NCI-H345 treated with DMSO at 0.1 percent for 48 hours (cell line): ENCODE data around the gene AMPD2.
"Not testable (repeated sequence)": the region's sequence is repeated elsewhere in the genome, so short reads cannot be mapped to it uniquely, and the experiment has no call there.

ENCODE experiments used
- DNase-seq: peaks from one replicate; lab custom pipeline; 2025; ENCODE audit not compliant: unreplicated experiment; lab: John Stamatoyannopoulos, UW

Gene AMPD2

GRCh38 chr1:109649491-109649914, 29.9 kb downstream of the AMPD2 start:
- DNase-seq = no peak

- no peak for DNase-seq
Measured at GRCh38 chr1:109650609-109651008, 31.0 kb downstream of the AMPD2 start.

GRCh38 chr1:109652402-109652801, 32.8 kb downstream of the AMPD2 start:
- DNase-seq = no peak

DNA sequence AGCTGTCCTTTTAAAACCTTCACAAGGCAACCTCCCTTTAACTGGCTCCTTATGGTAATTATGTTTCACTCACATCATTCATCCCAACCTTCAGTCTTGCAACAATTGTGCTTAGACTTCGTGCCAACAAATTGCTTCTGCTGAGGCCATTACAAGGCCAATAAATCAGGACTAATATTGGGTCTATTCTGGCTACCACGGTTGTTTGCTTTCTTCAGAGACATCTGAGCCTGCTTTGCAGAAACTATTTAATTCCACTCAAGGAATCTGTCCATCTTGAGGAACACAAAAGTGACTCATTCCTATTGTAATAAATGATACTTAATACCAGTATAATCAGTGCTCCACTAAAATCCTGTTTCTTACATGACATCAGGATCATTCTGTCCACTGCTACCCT, 33.7 kb downstream of the AMPD2 start:
- DNase-seq = no peak

DNA sequence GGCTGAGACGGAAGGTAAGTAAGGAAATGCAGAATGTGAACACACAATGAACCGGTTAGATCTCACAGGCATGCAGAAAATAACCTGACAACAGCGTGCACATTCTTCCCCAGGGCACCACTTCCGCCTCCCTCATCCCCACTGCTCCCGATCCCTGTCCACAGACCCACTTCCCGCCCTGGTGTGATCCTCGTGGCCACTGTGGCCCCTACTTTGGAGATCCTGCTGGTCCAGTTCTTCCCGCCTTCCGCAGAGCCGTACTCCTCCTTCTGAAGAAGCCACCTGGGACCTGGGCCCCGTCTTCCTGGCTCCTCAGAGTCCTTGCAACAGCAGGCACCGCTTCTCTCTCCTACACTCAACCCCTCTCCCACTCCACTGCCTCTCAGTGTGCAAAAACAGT, 34.9 kb downstream of the AMPD2 start:
- DNase-seq = no peak

DNA sequence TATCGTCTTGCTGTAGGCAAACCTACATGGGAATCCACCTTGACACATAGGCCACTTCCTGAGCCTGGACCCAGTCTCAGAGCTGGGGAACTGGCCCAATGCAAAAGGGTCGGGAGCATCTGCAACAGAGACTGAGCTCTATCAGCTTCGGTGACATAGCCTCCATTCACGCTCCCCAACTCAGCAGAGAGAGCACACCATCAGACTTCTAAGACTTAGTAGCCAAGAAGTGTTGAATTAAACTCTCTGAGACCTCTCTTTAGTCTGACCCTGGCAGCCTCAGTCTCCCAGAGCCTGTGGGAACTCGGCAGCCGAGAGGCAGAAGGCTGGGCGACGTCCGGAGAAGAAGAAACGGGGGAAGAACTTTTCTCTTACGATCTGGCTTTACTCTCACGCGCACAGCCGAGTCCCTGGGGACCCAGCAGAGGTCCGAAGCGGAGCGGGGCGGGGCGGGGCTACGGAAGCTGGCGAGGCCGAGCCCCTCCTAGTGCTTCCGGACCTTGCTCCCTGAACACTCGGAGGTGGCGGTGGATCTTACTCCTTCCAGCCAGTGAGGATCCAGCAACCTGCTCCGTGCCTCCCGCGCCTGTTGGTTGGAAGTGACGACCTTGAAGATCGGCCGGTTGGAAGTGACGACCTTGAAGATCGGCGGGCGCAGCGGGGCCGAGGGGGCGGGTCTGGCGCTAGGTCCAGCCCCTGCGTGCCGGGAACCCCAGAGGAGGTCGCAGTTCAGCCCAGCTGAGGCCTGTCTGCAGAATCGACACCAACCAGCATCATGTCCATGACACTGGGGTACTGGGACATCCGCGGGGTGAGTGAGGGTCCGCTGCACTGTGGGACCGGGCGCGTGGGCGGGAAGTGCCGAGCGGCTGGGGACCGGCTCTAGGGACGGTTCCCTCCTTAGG, 36.2 kb downstream of the AMPD2 start, which contains the start of gene GSTM4:
TSS of gene GSTM4 (plus strand) at position 485 of the 905 bp plus-strand sequence. CDS start at position 776, 291 bp downstream.
- peak; percentile 46 for DNase-seq

GRCh38 chr1:109657395-109657794, 37.8 kb downstream of the AMPD2 start:
- DNase-seq = no peak

DNA sequence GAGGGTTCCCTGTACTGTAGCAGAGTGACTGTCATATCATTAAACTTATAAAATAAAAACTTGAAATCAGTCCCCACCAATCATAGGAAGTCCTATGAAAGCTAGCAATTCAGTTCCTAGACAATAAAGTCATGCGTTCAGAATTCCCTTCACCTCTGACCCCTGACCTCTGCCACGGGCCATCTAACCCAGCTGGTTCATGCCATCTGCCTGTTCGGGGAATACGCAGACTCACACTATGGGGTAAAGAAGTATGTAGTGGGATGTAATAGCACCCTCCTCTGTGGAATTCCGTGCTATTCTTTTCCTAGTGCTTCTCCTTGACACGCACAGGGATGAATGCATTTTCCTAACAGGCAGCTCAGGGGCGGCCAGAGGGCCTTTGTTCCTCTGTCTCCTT, 38.3 kb downstream of the AMPD2 start:
- no peak for DNase-seq

DNA sequence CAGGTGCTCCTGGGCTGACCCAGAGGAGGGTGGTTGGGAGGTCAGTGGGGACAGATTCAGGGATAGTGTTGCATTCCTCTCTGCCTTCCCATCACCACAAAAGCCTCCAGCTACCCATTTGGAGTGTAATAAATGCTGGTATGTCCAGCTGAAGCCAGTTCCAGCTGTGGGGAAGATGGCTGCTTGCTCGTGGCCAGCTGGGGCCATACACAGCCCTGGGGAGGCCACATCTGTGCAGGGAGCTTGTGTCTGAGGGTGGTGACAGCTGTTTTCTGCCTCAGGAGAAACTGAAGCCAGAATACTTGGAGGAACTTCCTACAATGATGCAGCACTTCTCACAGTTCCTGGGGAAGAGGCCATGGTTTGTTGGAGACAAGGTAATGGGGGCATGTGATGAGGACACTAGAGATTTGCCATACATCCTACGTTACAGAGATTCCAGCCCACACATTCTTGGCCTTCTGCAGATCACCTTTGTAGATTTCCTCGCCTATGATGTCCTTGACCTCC, 39.0 kb downstream of the AMPD2 start:
- no peak for DNase-seq

DNA sequence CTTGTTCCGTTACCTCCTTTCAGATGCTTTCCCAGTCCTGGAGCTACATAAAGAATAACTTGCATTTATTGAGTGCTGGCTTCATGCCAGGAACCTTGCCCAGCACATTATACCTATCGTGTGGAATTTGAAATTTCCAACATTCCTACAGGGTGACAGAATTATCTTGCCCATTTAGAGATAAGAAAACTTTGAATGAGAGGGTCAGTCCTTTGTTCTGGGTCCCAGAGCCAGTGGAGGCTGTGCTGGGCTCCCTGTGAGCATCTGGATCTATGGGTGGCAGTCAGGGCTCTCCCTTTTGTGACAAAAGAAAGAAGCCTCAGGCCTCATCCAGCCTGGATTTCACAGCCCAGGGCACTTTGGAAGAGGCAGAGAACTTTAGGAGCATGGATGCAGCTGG, 39.5 kb downstream of the AMPD2 start:
- DNase-seq = no peak

DNA sequence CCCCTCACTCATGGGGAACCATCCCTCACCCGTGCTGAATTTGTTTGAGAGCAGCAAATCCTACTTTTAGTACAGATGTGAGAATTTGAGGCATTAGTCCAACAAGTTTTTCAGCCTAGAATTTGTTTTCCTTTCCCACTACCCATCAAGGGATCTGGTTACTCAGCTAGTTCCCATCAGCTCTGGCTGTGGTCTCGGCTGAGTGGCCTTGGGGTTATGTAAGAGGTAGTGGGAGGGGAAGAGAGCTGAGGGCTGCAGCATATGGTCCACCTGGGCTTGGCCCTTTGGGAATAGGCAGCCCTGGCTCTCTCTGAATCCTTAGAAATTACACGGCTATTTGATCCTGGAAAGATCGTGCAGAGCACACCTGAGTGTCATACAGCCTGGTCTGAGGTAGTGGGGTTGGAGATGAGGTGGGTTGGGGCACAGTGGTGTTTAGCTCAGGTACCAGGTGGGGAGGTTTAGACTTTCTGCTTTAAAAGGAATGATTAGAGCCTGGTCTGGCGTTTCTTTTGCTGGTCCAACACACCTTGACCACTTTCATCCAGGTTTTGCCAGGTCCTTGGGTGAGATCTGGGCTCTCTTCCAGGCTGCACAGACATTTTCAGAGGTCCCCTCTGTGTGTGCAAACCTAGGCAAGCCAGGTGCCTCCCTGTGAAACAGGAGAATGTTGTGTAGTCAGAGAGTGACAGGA, 40.5 kb downstream of the AMPD2 start:
- DNase-seq = no peak

- DNase-seq = not testable (repeated sequence)
Measured at GRCh38 chr1:109660691-109661026, 41.0 kb downstream of the AMPD2 start.

GRCh38 chr1:109661391-109661790, 41.8 kb downstream of the AMPD2 start:
- no peak for DNase-seq

- DNase-seq = no peak
Measured at GRCh38 chr1:109664671-109665070, 45.0 kb downstream of the AMPD2 start.

- peak; percentile 15 for DNase-seq
Measured at GRCh38 chr1:109667452-109668122, 48.0 kb downstream of the AMPD2 start, which contains the start of gene GSTM2. Gene GSTM2 (plus strand): TSS chr1:109668057. CDS start chr1:109668116, 59 bp downstream.

GRCh38 chr1:109668123-109668775, 48.6 kb downstream of the AMPD2 start:
- no peak for DNase-seq

GRCh38 chr1:109669246-109669948, 49.8 kb downstream of the AMPD2 start:
- DNase-seq = no peak

DNA sequence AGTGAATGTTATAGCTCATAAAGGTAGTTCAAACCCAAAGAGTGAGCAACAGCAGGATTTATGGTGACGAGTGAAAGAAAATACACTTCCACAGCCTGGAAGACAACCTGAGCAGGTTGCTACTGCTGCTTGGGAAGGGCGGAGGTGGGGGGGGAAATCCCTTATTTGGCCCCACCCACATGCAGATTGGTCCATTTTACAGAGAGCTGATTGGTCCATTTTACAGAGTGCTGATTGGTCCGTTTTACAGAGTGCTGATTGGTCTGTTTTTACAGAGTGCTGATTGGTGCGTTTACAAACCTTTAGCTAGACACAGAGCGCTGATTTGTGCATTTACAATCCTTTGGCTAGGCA, 50.3 kb downstream of the AMPD2 start:
- DNase-seq = not testable (repeated sequence)

- no peak for DNase-seq
Measured at GRCh38 chr1:109671067-109671466, 51.4 kb downstream of the AMPD2 start.

DNA sequence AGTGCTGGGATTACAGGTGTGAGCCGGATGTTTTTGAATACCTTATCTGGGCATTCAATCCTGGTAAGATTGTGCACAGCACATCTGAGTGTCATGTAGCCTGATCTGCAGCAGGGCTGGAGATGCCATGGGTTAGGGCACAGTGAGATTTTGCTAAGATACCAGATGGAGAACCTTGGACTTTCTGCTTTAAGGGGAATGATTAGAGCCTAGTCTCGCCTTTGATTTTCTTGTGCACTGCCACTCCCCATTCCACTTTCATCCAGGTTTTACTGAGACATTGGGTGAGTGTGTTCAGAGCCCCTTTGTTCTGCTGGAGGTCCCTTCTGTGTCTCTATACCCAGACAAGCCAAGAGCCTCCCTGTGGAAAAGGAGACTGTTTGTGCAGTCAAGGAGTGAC, 54.2 kb downstream of the AMPD2 start:
- not testable (repeated sequence) for DNase-seq
